GM10248 (cell line): ENCODE measurements around the gene CNNM2.

ENCODE experiments used
- CTCF ChIA-PET: fragments of 300-600 bp; sonication (Branson Sonifier 250); formaldehyde crosslinking; extraction: SDS; loops from one replicate; lab custom pipeline; 2021; ENCODE audit warnings: antibody characterized with exemption; lab: Yijun Ruan, JAX
- POLR2A ChIA-PET: fragments of 350-650 bp; sonication (Branson Sonifier 250); formaldehyde crosslinking; extraction: SDS; loops from one replicate; lab custom pipeline; 2020; ENCODE audit warnings: antibody characterized with exemption; lab: Yijun Ruan, JAX
- DNase-seq: peaks from one replicate; pipeline ENCODE4 v3.0.0; 2012; ENCODE audit errors: extremely low spot score
- CTCF ChIP-seq: IDR thresholded peaks from 2 replicates; pipeline ENCODE4 v1.5.1; 2012; ENCODE audit warnings: mild to moderate bottlenecking, low read depth; ENCODE audit errors: extremely low read depth, missing control alignments, control extremely low read depth

Gene CNNM2

GRCh38 chr10:103040418-103040817 is 122.3 kb downstream of the CNNM2 start:
- no peak for DNase-seq
- TF ChIP-seq CTCF, result no peak
- ChIA-PET CTCF (interaction anchor here (1.3 to 1.8 kb wide), 3 partner anchors 12 to 123 kb away, joined by 3 to 5 read pairs (median 4); partner anchors contain the start of gene CNNM2), POLR2A (no interaction called here)

DNA sequence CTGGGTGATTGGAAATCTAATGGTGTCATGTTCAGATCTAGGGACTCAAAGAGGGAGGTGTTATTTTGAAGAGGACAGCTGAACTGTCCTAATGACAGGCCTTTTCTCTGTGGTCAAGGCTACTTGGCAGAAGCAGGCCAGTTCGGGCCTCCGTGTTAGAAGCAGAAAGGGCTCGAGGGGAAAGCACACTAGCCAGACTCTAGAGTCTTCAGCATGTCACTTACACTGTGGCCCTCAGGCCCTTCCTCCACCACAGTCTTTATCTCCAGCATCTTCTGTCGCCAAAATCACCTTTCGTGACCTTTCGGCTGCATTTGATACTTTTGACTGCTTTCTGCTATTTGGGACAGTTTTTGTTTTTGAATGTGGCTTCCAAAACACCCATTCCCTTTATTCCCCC is 123.3 kb downstream of the CNNM2 start:
- no peak for DNase-seq
- TF ChIP-seq CTCF, result no peak
- ChIA-PET CTCF (interaction anchor here (1.8 kb wide), 2 partner anchors 16 to 124 kb away, joined by 4 to 5 read pairs; partner anchors contain the start of gene CNNM2), POLR2A (no interaction called here)

DNA sequence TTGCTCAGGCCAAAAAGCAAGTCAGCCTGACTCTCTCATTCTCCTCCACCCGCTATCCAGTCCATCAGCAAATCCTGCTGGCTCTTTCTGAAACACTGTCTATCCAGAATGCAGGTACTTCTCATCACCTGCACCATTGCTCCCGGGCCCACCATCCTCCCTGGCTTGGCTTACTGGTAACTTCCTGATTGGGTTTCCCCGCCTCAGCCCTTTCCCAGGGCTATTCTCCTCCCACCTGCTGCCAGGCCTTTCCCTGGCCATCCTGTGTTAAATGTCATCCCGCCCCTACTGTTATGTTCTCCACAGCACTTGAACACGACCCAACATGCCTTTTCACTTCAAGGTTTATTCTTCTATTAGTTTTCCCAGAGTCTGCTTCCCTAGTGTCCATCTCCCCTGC is 124.0 kb downstream of the CNNM2 start:
- no peak for TF ChIP-seq CTCF
- ChIA-PET POLR2A (no interaction called here), CTCF (interaction anchor here (1.8 kb wide), 1 partner anchor 16 kb away, joined by 4 read pairs; no protein-coding TSS in a partner anchor)
- DNase-seq, result no peak

- no peak for TF ChIP-seq CTCF
- CTCF ChIA-PET, result no interaction called here
- DNase-seq, result no peak
- POLR2A ChIA-PET, result no interaction called here
These were observed 124.8 kb downstream of the CNNM2 start for GRCh38 chr10:103042908-103043307.

DNA sequence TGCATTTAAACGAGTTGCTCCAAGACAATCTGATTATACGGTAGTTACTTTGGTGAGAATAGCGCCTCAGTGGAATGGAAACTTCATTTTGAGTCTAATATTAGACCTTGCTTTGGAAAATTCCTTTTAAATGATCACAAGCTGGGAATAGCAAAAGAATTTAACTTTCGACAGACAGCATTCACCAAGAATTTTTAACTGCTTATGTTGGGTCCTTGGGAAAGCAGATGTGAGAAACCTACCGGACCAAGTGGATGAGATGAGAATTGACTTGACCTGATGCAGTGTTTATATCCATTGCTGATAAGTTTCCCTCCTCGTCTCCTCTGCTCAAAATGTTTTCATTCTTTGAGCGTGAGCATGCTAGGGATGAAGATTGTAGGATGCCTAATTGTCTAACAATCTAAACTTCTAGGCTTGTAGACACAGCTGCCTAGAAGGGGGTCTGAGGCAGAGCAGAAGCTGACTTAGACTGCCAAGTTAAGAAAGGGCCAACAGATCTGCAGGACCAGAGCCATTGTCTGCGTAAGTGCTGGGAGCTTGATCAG is 126.9 kb downstream of the CNNM2 start:
- no peak for DNase-seq
- ChIA-PET POLR2A (interaction anchor here (0.7 kb wide), 1 partner anchor 13 kb away, joined by 6 read pairs; no protein-coding TSS in a partner anchor), CTCF (interaction anchor here (1.5 kb wide), 1 partner anchor 17 kb away, joined by 3 read pairs; no protein-coding TSS in a partner anchor)
- TF ChIP-seq CTCF, result no peak

DNA sequence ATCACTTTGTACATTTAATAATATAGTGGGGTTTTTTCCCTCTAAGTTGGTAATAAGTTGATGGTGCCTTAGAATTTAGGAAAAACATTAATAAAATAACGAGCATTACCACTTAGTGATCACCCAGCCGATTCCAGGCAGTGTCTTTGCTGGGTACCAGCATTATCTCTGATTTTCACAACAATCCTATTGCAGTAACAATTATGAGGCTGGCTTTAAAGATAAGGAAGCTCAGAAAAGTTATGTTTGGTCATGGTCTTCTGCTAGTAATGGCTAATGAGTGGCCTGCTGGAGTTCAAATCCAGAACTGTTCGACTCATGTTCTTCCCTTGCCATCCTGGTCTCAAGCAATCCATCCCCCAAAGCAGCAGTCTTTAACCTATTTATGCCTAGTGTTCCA is 127.9 kb downstream of the CNNM2 start:
- DNase-seq, result no peak
- TF ChIP-seq CTCF, result no peak
- ChIA-PET POLR2A (interaction anchor here (0.7 kb wide), 1 partner anchor 14 kb away, joined by 6 read pairs; no protein-coding TSS in a partner anchor), CTCF (interaction anchor here (1.3 to 1.5 kb wide), 2 partner anchors 16 to 518 kb away, joined by 3 read pairs; no protein-coding TSS in a partner anchor)

- DNase-seq, result no peak
- TF ChIP-seq CTCF, result no peak
- CTCF ChIA-PET, result interaction anchor here (0.9 to 1.5 kb wide), 2 partner anchors 11 to 48 kb away, joined by 3 read pairs; no protein-coding TSS in a partner anchor
- POLR2A ChIA-PET, result no interaction called here
These were observed 129.3 kb downstream of the CNNM2 start for GRCh38 chr10:103047381-103047780.
